GM12878 (cell line): Measurements from ENCODE around the gene BCAS3. TPM values are rescaled to one million over a fixed set of nuclear protein-coding genes. Genes with fewer than 3 reads are reported as not detected.

Experiments
- ATAC-seq: fragments of 200-7000 bp; cut with Tn5 transposase; 3 replicates; pipeline ENCODE4 v1.9.1; 2020; ENCODE audit warnings: mild to moderate bottlenecking, moderate library complexity
- BruUV-seq: library from RNA; stranded (reverse); fragments of 400-500 nt; replicated peaks from 2 replicates; lab custom pipeline; 2021; lab: Mats Ljungman, UMichigan
- CTCF ChIA-PET: fragments of 300-600 bp; sonication (Branson Sonifier 250); formaldehyde crosslinking; extraction: SDS; loops from one replicate; lab custom pipeline; 2021; ENCODE audit warnings: inconsistent platforms; lab: Yijun Ruan, JAX
- POLR2A ChIA-PET: fragments of 350-600 bp; formaldehyde crosslinking; extraction: SDS; loops from one replicate; lab custom pipeline; 2021; ENCODE audit warnings: inconsistent platforms; lab: Charles Lee
- RAD21 ChIA-PET: fragments of 300-600 bp; sonication (Branson Sonifier 250); formaldehyde crosslinking; loops from one replicate; lab custom pipeline; 2023; ENCODE audit warnings: antibody characterized with exemption; ENCODE audit not compliant: unreplicated experiment; lab: Charles Lee
- SMC1A ChIA-PET: fragments of 300-600 bp; sonication (Branson Sonifier 250); formaldehyde crosslinking; loops from one replicate; lab custom pipeline; 2023; ENCODE audit not compliant: unreplicated experiment, uncharacterized antibody; lab: Charles Lee
- DNase-seq: peaks from one replicate; pipeline ENCODE4 v3.0.0-alpha.2; 2011; ENCODE audit warnings: low read depth, low spot score
- FAIRE-seq: peaks from 3 replicates; lab custom pipeline; 2011; peaks lifted over from hg19 to GRCh38; lab: Jason Lieb, UNC
- H2AFZ ChIP-seq: 2 replicates; pipeline ENCODE4 v1.6.0; 2011; ENCODE audit warnings: low read depth, low read length, control low read depth; ENCODE audit not compliant: control insufficient read depth
- H3K27ac ChIP-seq: 2 replicates; pipeline ENCODE4 v1.5.1; 2011; ENCODE audit warnings: control low read depth; ENCODE audit not compliant: control insufficient read depth, insufficient read depth
- H3K27me3 ChIP-seq, 2 experiments: replicated peaks in 1 of 2; 2 replicates each; pipeline versions ENCODE4 v1.6.0 to v1.6.1; 2011; ENCODE audit warnings: low read length in 1 of 2; ENCODE audit not compliant: control insufficient read depth in 2 of 2, insufficient read depth in 2 of 2
- H3K36me3 ChIP-seq, 2 experiments: 2 replicates each; pipeline ENCODE4 v1.5.1; 2011; ENCODE audit warnings: low read length in 1 of 2; ENCODE audit not compliant: control insufficient read depth in 2 of 2, insufficient read depth in 2 of 2
- H3K4me1 ChIP-seq: 2 replicates; pipeline ENCODE4 v1.6.1; 2011; ENCODE audit warnings: mild to moderate bottlenecking, low read length, moderate library complexity, mixed read lengths; ENCODE audit not compliant: control insufficient read depth, insufficient read depth
- H3K4me2 ChIP-seq: 2 replicates; pipeline ENCODE4 v1.6.0; 2011; ENCODE audit warnings: control low read depth; ENCODE audit not compliant: control insufficient read depth, insufficient read depth
- H3K4me3 ChIP-seq: fragments of 200-600 bp; sonication (generic); 2 replicates; pipeline ENCODE4 v1.5.1; 2016
- H3K79me2 ChIP-seq: 2 replicates; pipeline ENCODE4 v1.6.0; 2011; ENCODE audit warnings: low read length; ENCODE audit not compliant: control insufficient read depth, insufficient read depth
- H3K9ac ChIP-seq: 2 replicates; pipeline ENCODE4 v1.8.0; 2011; ENCODE audit warnings: low read length, control low read depth, mixed read lengths; ENCODE audit not compliant: control insufficient read depth, insufficient read depth
- H3K9me3 ChIP-seq: replicated peaks from 3 replicates; pipeline ENCODE4 v1.5.1; 2011; ENCODE audit warnings: mild to moderate bottlenecking, low read length; ENCODE audit not compliant: control insufficient read depth, insufficient read depth
- H4K20me1 ChIP-seq: 2 replicates; pipeline ENCODE4 v1.6.0; 2011; ENCODE audit not compliant: control insufficient read depth, insufficient read depth
- BHLHE40 ChIP-seq, 2 experiments: fragments of 450-650 bp in 1 of 2; IDR thresholded peaks; 2 replicates each; pipeline ENCODE4 v1.6.1; 2011 to 2017; ENCODE audit warnings: low read depth in 2 of 2, borderline replicate concordance in 1 of 2, improper control_type of control experiment in 1 of 2, low read length in 1 of 2, mild to moderate bottlenecking in 1 of 2
- EP300 ChIP-seq, 2 experiments: fragments of 150-350 bp in 1 of 2; IDR thresholded peaks; 2 replicates each; pipeline ENCODE4 v1.6.1; 2011 to 2012; ENCODE audit warnings: low read depth in 2 of 2, low read length in 2 of 2, borderline replicate concordance in 1 of 2, improper control_type of control experiment in 1 of 2, inconsistent platforms in 1 of 2; ENCODE audit not compliant: control insufficient read depth in 1 of 2
- ESRRA ChIP-seq: IDR thresholded peaks from 2 replicates; pipeline ENCODE4 v1.6.1; 2012; ENCODE audit warnings: mild to moderate bottlenecking, low read length, improper control_type of control experiment
- FOS ChIP-seq: IDR thresholded peaks from 3 replicates; pipeline ENCODE4 v1.6.1; 2011; ENCODE audit warnings: borderline replicate concordance; ENCODE audit not compliant: insufficient read length; ENCODE audit errors: extremely low read depth
- GABPA ChIP-seq: IDR thresholded peaks from 2 replicates; pipeline ENCODE4 v1.6.1; 2014; ENCODE audit warnings: antibody characterized with exemption, low read depth, mild to moderate bottlenecking, inconsistent platforms
- KAT2A ChIP-seq: conservative IDR thresholded peaks from 2 replicates; pipeline ENCODE4 v1.6.1; 2011; ENCODE audit warnings: low read depth, low read length; ENCODE audit not compliant: control insufficient read depth
- KDM1A ChIP-seq: fragments of 200-600 bp; sonication (generic); IDR thresholded peaks from 2 replicates; pipeline ENCODE4 v1.6.1; 2016; ENCODE audit warnings: borderline replicate concordance
- MLLT1 ChIP-seq: fragments of 450-650 bp; IDR thresholded peaks from 2 replicates; pipeline ENCODE4 v1.6.1; 2016; ENCODE audit warnings: mild to moderate bottlenecking
- NFIC ChIP-seq: IDR thresholded peaks from 2 replicates; pipeline ENCODE4 v1.6.1; 2012; ENCODE audit warnings: low read depth, mild to moderate bottlenecking, inconsistent platforms, low read length, moderate library complexity
- NR2C1 ChIP-seq: fragments of 450-650 bp; IDR thresholded peaks from 2 replicates; pipeline ENCODE4 v1.6.1; 2017; ENCODE audit warnings: antibody characterized with exemption, mild to moderate bottlenecking, moderate library complexity
- NR2F1 ChIP-seq: fragments of 450-650 bp; conservative IDR thresholded peaks from 2 replicates; pipeline ENCODE4 v1.6.1; 2017; ENCODE audit warnings: mild to moderate bottlenecking
- POLR2A ChIP-seq: IDR thresholded peaks from 2 replicates; pipeline ENCODE4 v1.6.1; 2011; ENCODE audit warnings: low read depth, mild to moderate bottlenecking, low read length
- RUNX3 ChIP-seq: IDR thresholded peaks from 2 replicates; pipeline ENCODE4 v1.6.1; 2012; ENCODE audit warnings: low read length, inconsistent platforms
- SRF ChIP-seq, 2 experiments: IDR thresholded peaks; 2 replicates each; pipeline ENCODE4 v1.6.1; 2011; ENCODE audit warnings: low read depth in 2 of 2, low read length in 2 of 2, mild to moderate bottlenecking in 1 of 2, moderate library complexity in 1 of 2
- ZNF207 ChIP-seq: fragments of 450-650 bp; IDR thresholded peaks from 2 replicates; pipeline ENCODE4 v1.6.1; 2014; ENCODE audit warnings: antibody characterized with exemption, mild to moderate bottlenecking, borderline replicate concordance
- WGBS: methylation state at CpG from one replicate; pipeline ENCODE4 v1.1.6; 2016; ENCODE audit warnings: low lambda C conversion rate; ENCODE audit not compliant: insufficient replicate concordance, insufficient coverage; ENCODE audit errors: missing lambda C conversion rate; 5-methylcytosine and 5-hydroxymethylcytosine counted together
- in situ Hi-C: fragments of 300-500 bp; cut with MboI; formaldehyde crosslinking; loops from 9 replicates; pipeline ENCODE4 v1.14.3; 2018; ENCODE audit warnings: mixed read lengths
- intact Hi-C: fragments of 100-400 bp; cut with micrococcal nuclease; formaldehyde crosslinking; loops from one replicate; pipeline ENCODE4 v1.14.2; 2022; ENCODE audit not compliant: unreplicated experiment
- polyA plus RNA-seq, 11 experiments: library from polyadenylated mRNA; depleted of rRNA in 4 of 11; unstranded in 6 of 11; stranded (reverse) in 5 of 11; fragments of >200 nt; fragmentation: Nextera tagmentation in 4 of 11; fragmentation: Illumina TruSeq in 1 of 11; extraction: Ambion mirVana in 4 of 11; extraction: Trizol in 1 of 11; gene quantifications; 1 replicate in 1 of 11; 2 replicates in 10 of 11; pipeline versions ENCODE4 v1.2.1 to v1.2.3, GENCODE V29; 2011 to 2016; ENCODE audit warnings: inconsistent platforms in 2 of 11, missing spikeins in 2 of 11, low read depth in 1 of 11
- total RNA-seq, 4 experiments: library from RNA; depleted of rRNA in 3 of 4; stranded (reverse); fragments of >200 nt in 3 of 4; fragmentation: Illumina TruSeq in 1 of 4; extraction: Trizol in 1 of 4; gene quantifications; 2 replicates each; pipeline versions ENCODE4 v1.2.1 to v1.2.3, GENCODE V29; 2013 to 2021
- TF ChIP-seq, protein P1 (sequence below): fragments of 450-650 bp; formaldehyde crosslinking; IDR thresholded peaks from 2 replicates; pipeline ENCODE4 v1.4.0; 2020; ENCODE audit warnings: mild to moderate bottlenecking, moderate library complexity
- TF ChIP-seq, protein P2 (sequence below): fragments of 450-650 bp; IDR thresholded peaks from 2 replicates; pipeline ENCODE4 v1.6.1; 2016; ENCODE audit warnings: mild to moderate bottlenecking

Gene BCAS3
- total and polyA plus RNA-seq, 10 of the 15 experiments (the other 5 are each of a cell fraction or from before 2014, with no cell fraction given): 2.1 to 11.0 (median 6.6) TPM

DNA sequence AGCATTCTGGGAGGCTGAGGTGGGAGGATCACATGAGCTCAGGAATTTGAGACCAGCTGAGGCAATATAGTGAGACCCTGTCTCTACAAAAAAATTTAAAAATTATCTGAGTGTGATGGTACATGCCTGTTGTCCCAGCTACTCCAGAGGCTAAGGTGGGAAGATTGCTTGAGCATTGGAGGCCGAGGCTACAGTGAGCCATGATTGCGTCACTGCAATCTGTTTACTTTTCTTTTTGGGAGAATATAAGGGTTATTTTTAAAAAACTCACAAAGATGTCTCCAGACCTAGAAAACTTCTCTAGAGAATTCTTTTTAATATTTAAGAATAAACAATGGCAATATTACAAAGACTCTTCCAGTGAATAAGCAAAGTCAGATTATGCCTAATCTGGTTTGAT lies 226.9 kb downstream of the BCAS3 start:
- ChIA-PET RAD21 (no interaction called here), SMC1A (no interaction called here), CTCF (no interaction called here), POLR2A (no interaction called here)
- DNase-seq: no peak
- Histone ChIP-seq H3K9me3 (no peaks in the 10 kb centered on the region), H3K4me2 (no peak overlapping the region), H3K79me2 (no peaks in the 10 kb centered on the region), H4K20me1 (no peaks in the 10 kb centered on the region), H2AFZ (no peak overlapping the region), H3K36me3 (no peaks in the 10 kb centered on the region), H3K27ac (no peak overlapping the region), H3K27me3 (no peaks in the 10 kb centered on the region), H3K4me3 (no peak overlapping the region), H3K4me1 (no peaks in the 10 kb centered on the region), H3K9ac (no peak overlapping the region)
- no TSS peak for BruUV-seq
- FAIRE-seq: no peak
- in situ Hi-C loops: no loop called here
- WGBS: 52% methylated on average over 2 of the region's 2 CpGs
- ATAC-seq: no peak
- intact Hi-C loops: no loop called here
- TF ChIP-seq MLLT1 (no peak), NR2F1 (no peak), NR2C1 (no peak), BHLHE40 (IDR thresholded peaks at IDR 0.05; ENCODE audit: borderline replicate concordance in 1 of 2, low read depth in 2 of 2, low read length in 1 of 2) (no peak), GABPA (no peak), EP300 (IDR thresholded peaks at IDR 0.05; ENCODE audit: borderline replicate concordance in 1 of 2, control insufficient read depth in 1 of 2, low read depth in 2 of 2, low read length in 2 of 2) (no peak), ESRRA (no peak), POLR2A (no peak), KDM1A (no peak), KAT2A (no peak), ZNF207 (no peak), RUNX3 (no peak), SRF (IDR thresholded peaks at IDR 0.05; ENCODE audit: low read depth in 2 of 2, low read length in 2 of 2) (no peak), NFIC (no peak), FOS (no peak)
- TF ChIP-seq, protein P1, sequence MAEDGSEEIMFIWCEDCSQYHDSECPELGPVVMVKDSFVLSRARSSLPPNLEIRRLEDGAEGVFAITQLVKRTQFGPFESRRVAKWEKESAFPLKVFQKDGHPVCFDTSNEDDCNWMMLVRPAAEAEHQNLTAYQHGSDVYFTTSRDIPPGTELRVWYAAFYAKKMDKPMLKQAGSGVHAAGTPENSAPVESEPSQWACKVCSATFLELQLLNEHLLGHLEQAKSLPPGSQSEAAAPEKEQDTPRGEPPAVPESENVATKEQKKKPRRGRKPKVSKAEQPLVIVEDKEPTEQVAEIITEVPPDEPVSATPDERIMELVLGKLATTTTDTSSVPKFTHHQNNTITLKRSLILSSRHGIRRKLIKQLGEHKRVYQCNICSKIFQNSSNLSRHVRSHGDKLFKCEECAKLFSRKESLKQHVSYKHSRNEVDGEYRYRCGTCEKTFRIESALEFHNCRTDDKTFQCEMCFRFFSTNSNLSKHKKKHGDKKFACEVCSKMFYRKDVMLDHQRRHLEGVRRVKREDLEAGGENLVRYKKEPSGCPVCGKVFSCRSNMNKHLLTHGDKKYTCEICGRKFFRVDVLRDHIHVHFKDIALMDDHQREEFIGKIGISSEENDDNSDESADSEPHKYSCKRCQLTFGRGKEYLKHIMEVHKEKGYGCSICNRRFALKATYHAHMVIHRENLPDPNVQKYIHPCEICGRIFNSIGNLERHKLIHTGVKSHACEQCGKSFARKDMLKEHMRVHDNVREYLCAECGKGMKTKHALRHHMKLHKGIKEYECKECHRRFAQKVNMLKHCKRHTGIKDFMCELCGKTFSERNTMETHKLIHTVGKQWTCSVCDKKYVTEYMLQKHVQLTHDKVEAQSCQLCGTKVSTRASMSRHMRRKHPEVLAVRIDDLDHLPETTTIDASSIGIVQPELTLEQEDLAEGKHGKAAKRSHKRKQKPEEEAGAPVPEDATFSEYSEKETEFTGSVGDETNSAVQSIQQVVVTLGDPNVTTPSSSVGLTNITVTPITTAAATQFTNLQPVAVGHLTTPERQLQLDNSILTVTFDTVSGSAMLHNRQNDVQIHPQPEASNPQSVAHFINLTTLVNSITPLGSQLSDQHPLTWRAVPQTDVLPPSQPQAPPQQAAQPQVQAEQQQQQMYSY (CRISPR knock-in tag): no peak
- TF ChIP-seq, protein P2, sequence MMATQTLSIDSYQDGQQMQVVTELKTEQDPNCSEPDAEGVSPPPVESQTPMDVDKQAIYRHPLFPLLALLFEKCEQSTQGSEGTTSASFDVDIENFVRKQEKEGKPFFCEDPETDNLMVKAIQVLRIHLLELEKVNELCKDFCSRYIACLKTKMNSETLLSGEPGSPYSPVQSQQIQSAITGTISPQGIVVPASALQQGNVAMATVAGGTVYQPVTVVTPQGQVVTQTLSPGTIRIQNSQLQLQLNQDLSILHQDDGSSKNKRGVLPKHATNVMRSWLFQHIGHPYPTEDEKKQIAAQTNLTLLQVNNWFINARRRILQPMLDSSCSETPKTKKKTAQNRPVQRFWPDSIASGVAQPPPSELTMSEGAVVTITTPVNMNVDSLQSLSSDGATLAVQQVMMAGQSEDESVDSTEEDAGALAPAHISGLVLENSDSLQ: no peak
